ENCODE measurements around the gene GRK1. TPM values are rescaled to one million over a fixed set of nuclear protein-coding genes. Genes with fewer than 3 reads are reported as not detected.
"Not testable (repeated sequence)": the region's sequence is repeated elsewhere in the genome, so short reads cannot be mapped to it uniquely, and the experiment has no call there.

Gene GRK1
- total RNA-seq, 1 donor from 2014 or later: not detected

DNA sequence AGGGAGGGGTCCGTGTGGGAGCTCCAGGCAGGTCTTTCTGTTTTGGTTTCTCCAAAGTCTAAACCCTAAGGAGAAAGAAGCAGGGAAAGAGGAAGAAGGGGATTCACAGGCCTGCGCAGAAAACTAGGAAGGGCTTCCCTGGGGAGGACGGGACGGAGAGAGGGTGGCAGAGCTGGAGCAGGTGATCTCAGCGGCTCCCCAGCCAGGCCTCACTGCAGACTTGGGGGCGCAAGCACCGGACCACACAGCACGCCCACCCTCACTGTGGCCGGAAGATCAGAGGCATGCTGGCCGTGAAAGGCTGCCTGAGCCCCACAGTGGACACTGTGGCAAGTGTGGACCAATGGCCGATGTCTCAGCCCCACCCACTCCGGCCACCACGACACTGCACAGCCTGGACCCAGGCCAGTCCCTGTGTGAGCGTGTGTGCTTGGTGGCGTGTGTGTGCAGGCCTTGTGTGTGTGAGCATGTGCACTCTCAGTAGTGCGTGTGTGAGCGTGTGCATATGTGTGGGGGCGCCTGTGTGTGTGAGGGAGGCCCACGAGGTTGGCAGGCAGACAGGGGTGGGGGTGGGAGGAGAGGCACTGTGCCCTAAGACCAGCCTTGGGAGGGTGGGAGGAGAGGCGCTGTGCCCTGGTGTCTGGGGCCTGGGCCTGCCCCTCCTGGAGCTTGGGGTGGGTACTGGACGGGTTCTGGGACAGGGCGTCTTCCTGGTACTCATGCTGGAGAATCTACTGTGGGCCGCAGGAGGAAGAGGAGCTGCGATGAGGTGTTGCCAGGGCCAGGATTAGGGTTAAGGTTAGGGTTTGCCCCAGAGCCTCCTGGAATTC, 76.6 kb downstream of the GRK1 start:
- DNase-seq (ENCODE audit: low spot score): no peak

DNA sequence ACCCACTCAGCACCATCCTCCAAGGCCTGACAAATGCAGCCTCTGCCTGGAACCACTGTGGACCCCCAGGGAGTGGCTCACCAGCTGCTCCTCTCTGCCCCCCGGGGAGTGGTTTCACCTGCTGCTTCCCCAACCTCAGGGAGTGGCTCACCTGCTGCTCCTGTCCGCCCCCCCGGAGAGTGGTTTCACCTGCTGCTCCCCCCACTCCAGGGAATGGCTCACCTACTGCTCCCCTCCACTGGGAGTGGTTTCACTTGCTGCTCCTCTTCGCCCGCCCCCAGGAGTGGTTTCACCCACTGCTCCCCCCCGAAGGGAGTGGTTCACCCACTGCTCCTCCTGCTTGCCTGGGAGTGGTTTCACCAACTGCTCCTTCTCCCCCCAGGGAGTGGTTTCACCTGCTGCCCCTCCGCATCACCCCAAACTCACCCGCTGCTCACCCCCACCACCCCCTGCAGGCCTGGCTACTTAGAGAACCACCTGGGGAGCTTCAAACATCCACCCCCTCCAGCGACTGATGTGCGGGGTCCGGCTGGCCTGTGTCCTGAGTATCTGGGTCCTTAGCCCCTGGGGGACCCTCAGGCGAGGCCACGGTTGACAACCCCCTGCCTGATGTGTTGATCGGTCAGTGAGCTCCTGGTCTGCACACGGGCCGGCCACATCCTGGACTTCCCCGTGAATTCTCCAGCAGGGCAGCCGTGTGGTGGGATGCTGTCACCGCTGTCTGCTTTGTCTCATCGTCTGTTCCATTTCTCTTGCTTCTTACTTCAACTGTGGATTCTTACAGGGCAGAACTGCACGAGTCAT, 77.4 kb downstream of the GRK1 start:
- DNase-seq (ENCODE audit: low spot score): no peak

DNA sequence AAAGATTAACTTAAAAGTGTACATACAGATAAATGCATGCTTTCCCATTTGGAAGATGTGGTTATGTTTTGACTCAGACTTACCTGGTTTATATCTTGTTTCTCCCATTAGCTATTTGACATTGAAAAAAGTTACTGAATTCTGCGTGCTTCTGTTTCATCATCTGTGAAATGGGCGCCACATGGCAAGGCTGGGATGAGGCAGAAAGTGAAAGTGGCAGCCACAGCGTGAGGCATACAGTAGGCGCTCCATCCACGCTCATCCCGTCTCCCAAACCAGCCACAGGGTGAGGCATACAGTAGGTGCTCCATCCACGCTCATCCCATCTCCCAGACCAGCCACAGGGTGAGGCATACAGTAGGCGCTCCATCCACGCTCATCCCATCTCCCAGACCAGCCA, 78.0 kb downstream of the GRK1 start:
- DNase-seq (ENCODE audit: low spot score): no peak

DNA sequence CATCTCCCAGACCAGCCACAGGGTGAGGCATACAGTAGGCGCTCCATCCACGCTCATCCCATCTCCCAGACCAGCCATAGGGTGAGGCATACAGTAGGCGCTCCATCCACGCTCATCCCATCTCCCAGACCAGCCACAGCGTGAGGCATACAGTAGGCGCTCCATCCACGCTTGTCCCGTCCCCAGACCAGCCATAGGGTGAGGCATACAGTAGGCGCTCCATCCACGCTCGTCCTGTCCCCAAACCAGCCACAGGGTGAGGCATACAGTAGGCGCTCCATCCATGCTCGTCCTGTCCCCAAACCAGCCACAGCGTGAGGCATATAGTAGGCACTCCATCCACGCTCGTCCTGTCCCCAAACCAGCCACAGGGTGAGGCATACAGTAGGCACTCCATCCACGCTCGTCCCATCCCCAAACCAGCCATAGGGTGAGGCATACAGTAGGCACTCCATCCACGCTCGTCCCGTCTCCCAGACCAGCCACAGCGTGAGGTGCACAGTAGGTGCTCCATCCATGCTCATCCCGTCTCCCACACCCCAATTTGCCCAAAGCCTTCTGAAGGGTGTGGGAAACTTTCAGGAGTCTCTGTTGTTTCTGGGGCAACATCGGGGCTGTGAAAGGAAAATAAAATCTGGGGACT, 78.6 kb downstream of the GRK1 start:
- not testable (repeated sequence) for DNase-seq (ENCODE audit: low spot score)

DNA sequence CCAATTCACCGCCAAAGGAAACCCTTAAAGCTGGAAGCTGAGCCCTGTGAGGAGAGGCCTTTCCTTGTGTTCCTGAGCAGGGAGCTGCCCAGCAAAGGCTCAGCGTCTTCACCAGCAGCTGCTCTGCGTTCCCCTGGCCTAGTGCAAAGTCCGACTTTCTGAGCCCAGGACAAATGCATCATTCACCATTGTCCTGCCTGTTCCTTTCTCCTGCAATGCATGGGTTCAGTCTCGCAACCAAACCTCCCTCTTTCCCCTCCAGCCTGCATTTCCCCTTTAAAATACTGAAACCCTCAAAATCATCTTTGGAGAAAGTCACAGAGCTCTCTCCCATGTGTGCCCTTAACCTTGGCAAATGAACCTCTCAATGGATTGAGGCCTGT, 79.1 kb downstream of the GRK1 start:
- no peak for DNase-seq (ENCODE audit: low spot score)

DNA sequence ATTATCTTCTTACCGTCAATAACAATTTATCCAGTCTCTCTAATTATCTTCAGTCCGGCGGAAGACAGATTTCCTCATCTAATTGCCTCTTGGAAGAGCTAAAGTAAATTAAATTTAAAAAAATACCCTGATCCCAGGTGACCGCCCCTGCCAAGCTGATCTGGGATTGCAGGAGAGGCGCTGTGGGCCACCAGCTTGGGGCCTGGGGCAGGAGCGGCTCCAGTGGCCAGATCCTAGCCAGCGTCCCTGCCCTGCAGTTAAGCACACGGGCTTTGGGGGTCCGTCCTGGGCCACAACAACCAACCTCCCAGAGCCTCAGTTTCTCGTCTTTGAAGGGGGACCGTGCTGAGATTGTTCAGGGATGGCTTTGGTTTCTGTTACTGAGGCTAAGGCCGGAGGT, 79.7 kb downstream of the GRK1 start:
- no peak for DNase-seq (ENCODE audit: low spot score)

DNA sequence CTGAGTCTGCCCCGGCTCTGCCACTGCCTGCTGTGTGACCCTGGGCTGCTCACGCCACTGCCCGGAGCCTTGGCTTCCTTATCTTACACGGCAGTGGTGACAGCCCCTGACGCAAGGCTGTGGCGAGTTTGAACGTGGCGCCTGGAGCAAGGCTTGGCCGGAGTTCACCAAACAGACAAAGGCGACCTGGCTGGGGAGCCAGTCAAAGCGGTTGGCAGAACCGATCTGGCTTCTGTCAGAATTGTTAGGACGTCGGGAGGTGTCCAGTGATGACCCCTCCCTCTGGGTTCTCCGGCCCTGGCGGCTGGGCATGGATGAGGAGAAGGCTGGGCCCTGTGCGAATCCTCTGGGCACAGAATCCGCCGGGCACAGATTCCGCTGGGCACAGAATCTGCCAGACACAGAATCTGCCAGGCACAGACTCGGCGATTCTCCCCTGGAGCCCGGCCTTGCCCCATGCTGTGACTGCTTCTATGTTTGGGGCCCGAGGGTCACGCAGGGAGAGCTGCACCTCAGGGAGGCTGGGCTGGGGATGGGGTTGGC, 80.3 kb downstream of the GRK1 start:
- no peak for DNase-seq (ENCODE audit: low spot score)

DNA sequence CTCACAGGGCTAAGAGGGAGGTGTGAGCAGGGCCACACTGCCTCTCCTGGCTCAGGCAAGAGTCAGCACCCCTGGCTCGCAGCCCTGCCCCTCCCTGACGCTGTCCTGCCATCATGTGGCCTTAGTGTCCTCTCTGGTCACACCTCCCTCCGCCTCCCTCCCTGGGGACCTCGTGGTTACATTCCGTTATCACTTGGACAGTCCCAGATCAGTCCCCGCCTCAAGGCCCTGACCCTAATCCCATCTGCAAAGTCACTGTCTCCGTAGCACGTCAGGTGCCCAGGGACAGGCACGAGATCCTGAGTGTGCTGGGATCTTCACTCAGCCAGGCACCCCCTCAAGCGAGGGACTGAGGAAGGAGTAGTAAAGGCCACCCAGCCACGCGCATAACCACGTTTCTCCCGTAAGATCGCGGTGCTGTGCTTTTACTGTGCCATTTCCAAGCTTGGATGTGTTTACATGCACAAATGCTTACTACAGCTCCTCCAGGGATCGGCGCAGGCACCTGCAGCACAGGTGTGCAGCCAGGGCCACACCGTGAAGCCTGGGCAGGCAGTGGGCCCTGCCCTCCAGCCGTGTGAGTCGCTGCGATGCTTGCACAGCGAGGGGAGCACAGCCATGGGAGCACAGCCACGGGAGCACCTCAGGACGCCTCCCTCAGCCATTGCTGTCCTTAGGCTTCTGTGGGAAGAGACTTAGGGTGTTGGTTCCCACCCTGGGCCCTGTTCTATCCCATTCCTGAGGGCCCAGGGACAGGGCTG, 81.3 kb downstream of the GRK1 start:
- no peak for DNase-seq (ENCODE audit: low spot score)

DNA sequence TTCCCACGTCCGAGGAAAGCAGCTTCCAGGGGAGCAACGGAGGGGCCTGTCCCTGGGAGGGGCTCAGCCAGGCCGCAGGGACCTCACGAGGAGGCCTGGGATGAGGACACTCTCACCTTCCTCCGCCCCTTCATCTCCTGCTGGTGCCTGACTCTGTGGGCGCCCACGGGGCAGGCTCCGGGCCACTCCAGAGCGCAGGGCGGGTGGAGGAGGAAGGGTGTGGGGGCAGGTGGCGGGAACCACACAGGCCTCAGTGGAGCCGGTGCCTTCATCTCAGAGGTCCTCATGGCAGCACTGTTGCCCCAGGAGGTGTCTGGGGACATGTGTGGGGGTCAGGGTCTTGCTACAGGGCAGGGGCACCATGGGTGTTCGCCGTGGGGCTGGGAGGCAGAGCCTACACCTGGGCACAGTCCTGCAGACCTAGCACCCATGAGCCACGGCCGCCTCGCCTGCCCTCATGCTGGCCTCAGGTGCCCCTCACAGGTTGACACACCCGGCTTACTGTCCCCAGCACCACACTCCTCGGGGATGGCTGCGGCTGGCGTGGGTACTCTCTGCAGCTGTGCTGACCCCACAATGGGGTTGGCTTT, 81.9 kb downstream of the GRK1 start:
- no peak for DNase-seq (ENCODE audit: low spot score)

DNA sequence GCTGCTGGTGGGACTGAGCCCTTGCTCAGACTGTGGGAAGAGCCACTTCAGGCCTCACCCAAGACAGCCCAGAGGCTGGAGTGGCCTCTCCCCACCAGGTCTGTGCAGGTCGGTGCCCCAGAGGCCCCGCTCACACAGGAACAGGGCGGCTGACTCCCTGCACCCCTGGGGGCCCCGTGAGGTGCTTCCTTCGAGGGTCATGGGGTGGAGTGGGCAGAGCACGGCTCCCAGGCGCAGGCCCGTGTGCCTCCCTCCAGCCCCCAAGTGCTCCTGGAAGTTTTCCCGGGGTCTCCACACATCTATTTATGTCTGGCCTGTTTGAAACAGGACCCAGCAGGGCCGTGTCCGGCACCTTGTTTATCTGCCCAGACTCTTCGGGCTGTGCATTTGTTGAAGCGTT, 82.5 kb downstream of the GRK1 start:
- DNase-seq (ENCODE audit: low spot score): no peak

DNA sequence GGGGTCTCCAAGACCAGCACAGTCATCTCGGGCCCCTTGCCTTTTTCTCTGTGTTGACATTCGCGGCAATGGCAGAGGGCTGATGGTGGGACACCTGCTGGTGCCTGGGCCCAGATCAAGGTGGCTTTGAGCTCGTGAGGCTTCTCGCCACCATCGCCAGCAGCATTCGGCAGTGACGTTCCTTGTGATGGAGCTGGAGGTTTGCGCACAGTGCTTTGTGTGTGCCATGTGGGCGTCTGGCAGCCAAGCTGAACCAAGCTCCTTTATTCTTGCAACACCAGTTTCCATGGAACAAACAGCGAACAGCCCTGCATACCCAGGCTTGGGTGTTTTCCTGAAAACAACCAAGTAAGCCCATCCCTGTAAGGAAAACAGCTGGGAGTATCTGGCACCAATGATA, 82.9 kb downstream of the GRK1 start:
- no peak for DNase-seq (ENCODE audit: low spot score)

DNA sequence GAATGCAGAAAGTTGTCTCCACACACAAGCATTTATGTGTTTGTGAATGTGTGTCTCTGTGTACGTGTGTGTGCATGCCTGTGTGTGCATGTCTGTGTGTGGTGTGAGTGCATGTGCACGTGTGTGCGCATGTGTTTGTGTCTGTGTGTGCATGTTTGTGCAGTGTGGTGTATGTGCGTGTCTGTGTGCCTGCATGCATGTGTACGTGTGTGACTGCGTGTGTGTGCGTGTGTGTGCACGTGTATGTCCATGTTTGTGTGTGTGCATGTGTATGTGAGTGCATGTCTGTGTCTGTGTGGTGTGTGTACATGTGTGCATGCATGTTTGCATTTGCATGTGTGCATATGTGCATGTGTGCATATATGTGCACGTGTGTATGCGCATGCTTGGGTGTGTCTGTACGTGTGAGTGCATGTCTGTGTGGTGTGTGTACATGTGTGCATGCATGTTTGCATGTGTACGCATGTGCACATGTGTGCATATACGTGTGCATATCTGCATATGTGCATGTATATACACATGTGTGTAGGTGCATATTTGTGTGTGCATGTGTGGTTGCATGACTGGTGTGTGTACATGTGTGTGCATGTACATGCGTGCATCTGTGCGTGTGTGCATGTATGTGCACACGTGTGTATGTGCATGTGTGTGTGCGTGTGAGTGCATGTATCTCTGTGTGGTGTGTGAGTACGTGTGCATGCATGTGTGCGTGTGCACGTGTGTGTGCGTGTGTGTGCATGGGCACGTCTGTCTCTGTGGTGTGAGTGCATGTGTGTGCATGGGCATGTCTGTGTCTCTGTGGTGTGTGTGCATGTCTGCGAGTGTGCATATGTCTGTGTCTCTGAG, 83.8 kb downstream of the GRK1 start:
- no peak for DNase-seq (ENCODE audit: low spot score)

DNA sequence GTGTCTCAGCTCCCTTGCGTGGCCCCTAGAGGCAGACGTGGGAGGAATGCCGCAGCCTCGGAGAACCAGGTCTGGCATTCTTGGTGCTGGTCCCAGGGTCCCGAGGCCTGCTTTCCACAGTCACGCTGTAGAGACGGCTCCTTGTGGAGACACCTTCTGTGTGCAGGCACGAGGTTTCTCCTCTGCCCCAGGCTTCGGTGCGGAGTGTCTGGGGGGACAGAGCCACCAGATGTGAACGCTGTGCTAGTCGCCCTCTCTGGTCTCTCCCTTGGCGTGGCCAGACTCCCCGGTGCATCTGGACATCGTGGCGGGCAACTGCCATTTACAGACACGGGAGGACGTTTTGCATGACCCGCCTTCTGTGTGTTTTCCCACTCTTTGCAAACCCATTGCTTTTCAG, 84.5 kb downstream of the GRK1 start:
- no peak for DNase-seq (ENCODE audit: low spot score)

DNA sequence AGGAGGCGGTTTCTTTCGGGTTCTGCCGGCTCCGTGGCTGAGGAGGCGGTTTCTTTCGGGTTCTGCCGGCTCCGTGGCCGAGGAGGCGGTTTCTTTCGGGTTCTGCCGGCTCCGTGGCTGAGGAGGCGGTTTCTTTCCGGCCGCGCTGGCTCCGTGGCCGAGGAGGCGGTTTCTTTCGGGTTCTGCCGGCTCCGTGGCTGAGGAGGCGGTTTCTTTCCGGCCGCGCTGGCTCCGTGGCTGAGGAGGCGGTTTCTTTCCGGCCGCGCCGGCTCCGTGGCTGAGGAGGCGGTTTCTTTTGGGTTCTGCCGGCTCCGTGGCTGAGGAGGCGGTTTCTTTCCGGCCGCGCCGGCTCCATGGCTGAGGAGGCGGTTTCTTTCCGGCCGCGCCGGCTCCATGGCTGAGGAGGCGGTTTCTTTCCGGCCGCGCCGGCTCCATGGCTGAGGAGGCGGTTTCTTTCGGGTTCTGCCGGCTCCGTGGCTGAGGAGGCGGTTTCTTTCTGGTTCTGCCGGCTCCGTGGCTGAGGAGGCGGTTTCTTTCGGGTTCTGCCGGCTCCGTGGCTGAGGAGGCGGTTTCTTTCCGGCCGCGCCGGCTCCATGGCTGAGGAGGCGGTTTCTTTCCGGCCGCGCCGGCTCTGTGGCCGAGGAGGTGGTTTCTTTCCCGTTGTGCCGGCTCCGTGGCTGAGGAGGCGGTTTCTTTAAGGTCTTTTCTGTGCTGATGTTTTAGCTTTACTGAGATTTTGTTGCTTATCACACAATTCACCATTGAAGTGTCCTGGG, 85.4 kb downstream of the GRK1 start:
- DNase-seq (ENCODE audit: low spot score): not testable (repeated sequence)

DNA sequence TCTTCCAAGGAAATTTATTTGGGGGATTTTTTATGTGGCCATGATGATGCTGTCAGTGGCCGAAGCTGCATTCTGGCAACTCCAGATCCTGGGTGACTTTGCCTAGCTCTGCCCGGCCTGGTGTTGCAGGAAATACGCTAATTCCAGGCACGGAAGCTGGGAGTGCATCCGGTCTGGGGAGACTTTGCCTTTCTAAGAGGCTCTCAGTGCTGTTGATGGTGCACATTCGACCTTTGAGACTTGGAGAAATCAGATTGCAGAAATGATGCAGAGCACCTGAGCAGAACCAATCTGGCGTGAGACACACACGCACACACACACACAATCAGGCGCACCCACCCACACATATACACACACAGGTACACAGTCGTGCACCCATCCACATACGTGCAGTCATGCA, 86.2 kb downstream of the GRK1 start:
- no peak for DNase-seq (ENCODE audit: low spot score)

DNA sequence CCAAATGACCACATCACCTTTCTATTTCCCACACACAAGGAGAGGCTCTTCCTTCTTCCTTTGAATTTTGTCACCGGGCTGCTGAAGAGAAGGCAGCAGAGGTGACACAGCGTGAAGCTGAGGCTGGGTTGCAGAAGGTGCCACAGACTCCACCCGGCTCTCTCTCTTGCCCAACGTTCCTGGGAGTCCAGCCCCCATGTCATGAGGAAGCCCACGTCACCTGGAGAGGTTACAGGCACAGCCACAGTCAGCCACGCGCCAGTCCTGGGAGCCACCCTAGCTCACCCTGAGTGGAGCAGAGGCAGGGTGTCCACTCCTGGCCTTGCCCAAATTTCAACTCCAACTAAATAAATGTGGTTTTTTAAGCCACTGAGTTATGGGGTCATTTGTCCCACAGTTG, 87.2 kb downstream of the GRK1 start:
- DNase-seq (ENCODE audit: low spot score): no peak

DNA sequence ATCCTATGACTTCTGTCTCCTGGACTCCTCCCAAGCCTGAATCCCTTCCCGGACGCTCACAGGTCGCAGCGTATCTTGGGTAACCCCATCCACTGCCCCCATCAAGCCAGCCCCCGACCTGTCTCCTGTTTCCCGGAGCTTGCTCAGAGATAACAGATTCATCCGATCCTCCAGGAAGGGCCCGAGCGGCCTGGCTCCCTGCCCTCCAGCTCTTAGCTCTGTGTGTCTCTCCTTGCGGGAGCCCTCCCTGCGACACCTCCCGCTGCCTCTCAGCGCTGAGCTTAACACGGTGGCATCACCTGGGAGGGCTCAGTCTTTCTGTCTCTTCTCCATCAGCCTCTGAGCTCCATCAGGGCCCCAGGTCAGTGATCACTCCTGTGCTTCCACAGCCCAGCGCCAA, 87.7 kb downstream of the GRK1 start:
- DNase-seq (ENCODE audit: low spot score): no peak

DNA sequence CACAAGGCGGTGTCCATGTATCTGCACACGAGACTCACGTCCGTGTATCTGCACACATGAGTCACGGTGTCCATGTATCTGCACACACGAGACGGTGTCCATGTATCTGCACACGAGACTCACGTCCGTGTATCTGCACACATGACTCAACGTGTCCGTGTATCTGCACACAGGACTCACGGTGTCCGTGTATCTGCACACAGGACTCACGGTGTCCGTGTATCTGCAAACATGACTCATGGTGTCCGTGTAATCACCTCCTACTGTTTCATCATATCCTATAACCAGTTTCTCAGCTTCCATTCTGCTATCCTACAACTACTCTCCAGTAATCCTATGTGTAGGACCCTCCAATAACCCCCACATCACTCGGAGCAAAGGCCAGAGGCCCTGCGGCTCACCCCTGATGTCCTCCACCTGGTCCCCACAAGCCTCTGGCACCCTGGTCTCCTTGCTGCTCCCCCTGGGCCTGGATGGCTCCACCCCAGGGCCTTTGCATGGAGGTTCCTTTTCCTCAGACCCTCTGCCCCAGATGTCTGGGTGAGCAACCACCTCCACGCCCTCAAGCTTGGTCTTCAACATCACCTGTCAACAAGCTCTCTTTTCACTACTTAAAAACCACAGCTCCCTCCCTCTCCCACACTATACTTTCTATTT, 89.5 kb downstream of the GRK1 start:
- DNase-seq (ENCODE audit: low spot score): no peak
